GM19328 (cell line): Measurements from ENCODE around the gene CRISP2.

Experiments used
- ATAC-seq: cut with Tn5 transposase; IDR thresholded peaks from one replicate; pipeline ENCODE4 v1.9.1; 2021; ENCODE audit warnings: mild to moderate bottlenecking, moderate library complexity; ENCODE audit not compliant: unreplicated experiment

The CRISP2 gene

DNA sequence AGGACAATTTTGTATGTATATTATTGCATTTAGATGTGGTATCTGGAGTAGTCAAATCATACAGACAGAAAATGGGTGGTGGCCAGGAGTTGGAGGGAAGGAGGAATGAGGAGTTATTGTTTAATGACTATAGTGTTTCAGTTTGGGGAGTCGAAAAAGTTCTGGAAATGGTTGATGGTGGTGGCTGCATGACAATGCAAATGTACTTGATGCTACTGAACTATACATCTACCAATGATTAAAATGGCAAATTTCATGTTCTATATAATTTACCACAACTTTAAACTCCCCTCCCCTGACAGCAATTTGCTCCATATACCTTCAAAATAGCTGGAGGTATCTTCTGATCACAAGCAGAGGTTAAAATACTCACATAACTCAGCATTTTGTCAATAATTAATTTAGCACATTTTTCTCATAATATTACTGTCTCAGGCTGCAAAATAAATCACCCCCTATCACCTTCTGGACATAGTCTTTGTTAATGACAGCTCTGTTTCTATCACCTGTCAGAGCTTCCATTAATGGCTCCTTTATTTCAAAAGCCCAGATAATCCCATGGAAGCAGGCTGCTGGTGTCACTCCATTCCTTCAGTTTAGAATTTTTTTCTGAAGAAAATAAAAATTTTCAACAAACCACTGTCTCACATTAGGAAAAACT, 51.0 kb downstream of the CRISP2 start:
- ATAC-seq, result no peak

DNA sequence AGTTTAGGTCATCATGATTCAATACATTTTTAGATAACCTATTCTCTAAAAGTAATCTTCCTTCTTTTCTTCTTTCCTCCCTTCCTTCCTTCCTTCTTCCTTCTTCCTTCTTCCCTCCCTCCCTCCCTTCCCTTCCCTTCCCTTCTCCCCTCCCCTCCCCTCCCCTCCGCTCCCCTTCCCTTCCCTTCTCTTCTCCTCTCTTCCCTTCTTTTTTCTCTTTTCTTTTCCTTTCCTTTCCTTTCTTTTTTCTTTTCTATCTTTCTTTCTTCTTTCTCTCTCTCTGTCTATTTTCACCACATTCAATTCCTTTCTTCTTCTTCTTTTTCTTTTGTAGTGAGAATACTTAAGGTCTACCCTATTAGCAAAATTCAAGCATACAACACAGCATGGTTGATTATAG, 59.4 kb downstream of the CRISP2 start:
- no peak for ATAC-seq

DNA sequence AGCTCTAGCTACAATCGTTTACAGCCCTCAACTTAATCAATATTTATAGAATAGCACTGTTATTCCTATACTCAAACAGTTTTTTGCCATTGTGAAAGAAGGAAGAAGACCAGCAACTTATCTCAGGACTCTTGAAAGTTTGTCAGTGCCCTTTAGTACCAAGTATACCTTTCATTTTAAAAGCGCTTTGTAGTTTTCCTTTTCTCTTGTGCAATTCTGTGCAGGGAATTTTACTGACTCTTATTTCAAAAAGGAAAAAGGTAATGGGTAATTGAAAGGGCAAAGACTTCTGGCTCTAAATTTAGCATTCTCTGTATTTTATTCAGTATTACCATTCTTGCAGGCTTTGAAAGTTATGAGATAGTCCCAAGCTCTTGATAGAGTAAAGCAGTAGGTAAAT, 59.9 kb downstream of the CRISP2 start:
- no peak for ATAC-seq

DNA sequence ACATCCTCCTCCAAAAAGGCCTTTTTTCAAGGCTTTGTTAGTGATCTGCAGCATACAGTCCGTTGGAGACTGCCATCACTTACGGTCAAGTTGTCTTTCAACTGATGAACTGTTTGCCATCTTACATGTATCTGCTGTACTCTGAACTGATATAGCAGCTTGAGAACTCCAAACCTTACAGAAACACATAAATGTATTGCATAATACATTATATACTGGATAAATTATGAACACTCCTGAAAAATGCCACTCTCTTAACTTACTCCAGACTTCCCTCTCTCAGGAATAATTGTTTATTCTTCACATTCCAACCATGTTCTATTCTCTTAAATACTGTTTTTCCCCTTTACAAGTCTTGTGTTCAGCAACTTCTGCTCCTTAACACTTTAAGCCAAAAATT, 62.1 kb downstream of the CRISP2 start:
- no peak for ATAC-seq

DNA sequence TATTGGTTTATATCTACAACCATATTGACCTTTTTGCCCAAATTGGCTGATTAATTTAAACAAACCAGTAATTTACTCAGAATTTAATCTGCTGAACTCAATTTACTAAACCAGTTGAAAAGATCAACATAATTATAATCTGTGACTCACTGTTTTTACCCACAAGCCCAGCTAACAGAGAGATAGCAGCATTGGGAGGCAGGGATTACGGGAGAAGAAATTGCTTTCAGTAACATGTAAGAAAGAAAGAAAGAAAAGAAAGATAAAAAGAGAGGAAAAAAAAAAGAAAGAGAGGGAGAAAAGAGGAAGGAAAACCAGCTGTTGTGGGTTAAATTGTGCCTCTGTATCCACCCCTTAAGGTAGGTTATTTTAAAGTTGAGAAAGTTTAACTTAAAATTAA, 63.4 kb downstream of the CRISP2 start:
- no peak for ATAC-seq

DNA sequence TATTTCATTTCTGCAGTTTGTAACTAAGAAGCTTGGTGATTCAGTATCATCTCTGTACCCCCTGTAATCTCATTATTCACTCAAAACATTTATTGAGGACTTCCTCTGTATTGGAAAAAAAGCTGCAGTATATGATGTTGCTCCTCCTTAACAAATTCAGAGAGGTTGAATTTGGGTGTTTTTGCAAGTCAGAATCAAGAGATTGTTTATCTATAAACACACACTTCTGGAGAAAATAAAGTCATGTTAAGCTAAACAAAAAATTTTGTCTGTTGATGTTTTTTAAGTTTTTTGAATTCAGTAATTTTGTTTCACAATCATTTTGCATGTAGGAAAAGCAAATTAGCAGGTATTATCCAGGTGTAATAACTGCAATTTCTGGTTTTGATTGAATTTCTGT, 65.3 kb downstream of the CRISP2 start:
- no peak for ATAC-seq

DNA sequence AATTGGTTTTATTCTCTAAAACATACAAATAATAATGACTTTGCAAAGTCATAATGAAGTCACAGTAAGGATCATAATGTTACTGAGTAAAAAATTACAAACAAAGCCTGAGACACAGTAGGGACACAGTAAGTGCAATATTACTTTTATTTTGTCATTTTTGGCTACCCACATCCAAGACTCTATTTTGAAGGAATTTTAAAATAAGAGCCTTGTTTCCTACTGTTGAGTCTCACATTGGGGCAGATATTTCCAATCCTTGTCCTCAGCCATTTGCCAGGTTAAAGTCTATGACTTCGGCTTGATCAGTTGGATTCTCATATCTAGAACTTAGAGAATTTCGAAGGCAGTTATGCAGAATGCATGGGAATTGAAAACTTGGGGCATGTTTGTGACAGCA, 65.9 kb downstream of the CRISP2 start:
- ATAC-seq, result no peak

DNA sequence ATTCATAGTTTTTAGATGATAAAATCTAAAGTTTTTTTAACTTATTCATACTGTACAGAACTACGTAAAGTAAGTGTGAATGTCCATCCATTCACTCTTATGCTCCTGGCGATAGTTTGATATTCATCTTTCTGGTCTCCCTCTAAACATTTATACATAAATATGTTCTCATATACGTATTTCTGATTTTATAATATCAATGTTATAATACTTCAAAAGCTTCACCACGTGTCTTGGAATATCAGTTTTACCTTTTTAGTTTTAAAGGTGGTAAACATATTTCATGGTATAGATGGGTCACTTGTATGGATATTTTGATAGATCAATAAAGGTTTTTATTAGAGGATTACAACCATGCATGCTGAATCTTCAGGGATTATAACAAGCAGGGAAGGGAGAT, 66.4 kb downstream of the CRISP2 start:
- ATAC-seq, result no peak

DNA sequence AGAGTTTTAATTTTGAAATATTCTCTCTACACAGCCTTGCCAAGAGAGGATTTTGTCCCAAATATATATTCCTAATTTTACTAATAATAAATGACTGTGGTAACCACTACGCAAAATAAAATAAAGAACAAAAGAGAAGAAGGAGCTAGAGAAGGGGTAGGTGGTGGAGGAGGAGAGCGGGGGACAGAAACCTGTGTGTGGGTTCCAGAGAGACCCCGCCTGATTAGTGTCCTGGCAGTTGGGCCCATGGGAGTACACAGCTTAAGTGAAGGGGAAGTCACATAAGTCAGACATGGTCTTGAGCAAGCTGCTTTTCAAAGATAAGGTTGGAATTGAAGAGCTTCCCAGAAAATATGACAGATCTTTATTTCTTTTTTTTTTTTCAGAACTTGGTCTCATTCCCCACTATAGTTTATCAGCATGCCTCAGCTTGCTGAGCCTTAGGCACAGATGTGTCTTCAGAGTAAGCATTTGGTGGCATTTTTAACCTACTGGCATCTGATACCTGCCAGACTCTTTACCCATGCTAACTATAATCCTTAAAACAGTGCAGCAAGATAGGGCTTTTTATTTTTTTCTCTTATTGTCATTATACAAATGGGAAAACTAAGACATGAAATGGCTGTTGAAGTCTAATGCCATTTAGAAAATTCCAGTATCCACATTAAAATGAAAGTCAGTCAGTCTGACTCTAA, 67.1 kb downstream of the CRISP2 start:
- ATAC-seq, result no peak

DNA sequence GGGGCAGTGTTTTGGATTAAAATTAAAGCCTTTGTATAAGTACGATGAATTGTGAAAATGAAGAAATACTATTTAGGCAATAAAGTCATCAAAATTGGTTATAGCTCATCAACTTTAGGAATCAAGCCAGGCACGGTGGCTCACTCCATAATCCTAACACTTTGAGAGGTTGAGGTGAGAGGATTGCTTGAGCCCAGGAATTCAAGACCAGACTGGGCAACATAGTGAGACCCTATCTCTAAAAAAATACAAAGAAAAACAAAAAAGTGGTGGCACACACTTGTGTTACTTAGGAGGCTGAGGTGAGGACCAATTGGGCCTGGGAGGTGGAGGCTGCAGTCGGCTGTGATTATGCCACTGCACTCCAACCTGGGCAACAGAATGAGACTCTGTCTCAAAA, 68.2 kb downstream of the CRISP2 start:
- no peak for ATAC-seq
